Measurements from ENCODE around the gene ERI3. TPM values are rescaled to one million over a fixed set of nuclear protein-coding genes. Genes with fewer than 3 reads are reported as not detected.

ERI3 gene
- total and polyA plus RNA-seq, 10 of the 15 experiments (the other 5 are each of a cell fraction or from before 2014, with no cell fraction given): 20.6 to 90.4 (median 41.2) TPM

- H3K4me2 ChIP-seq (ENCODE audit: control insufficient read depth, insufficient read depth): no peak overlapping the region
- ChIA-PET CTCF (no interaction called here), RAD21 (ENCODE audit: unreplicated experiment) (interaction anchor here (1.5 kb wide), 1 partner anchor 75 kb away, joined by 3 read pairs; no protein-coding TSS in a partner anchor), POLR2A (no interaction called here), SMC1A (ENCODE audit: uncharacterized antibody, unreplicated experiment) (no interaction called here)
- H3K27ac ChIP-seq (ENCODE audit: control insufficient read depth, insufficient read depth): no peak overlapping the region
- peaks cover 0 to 3% of the 10 kb centered on the region in 2 experiments; a peak in 2 of 4 replicates for H3K36me3 ChIP-seq (ENCODE audit: control insufficient read depth in 2 of 2, insufficient read depth in 2 of 2, low read length in 1 of 2)
- in situ Hi-C loops (cut with MboI) (no loop called here), intact Hi-C loops (cut with micrococcal nuclease; ENCODE audit: unreplicated experiment) (no loop called here)
- H2AFZ ChIP-seq (ENCODE audit: control insufficient read depth, low read depth, low read length): no peak overlapping the region
- DNase-seq (ENCODE audit: low read depth, low spot score) (no peak), FAIRE-seq (no peak), ATAC-seq (no peak)
- H4K20me1 ChIP-seq (ENCODE audit: control insufficient read depth, insufficient read depth): no peaks in the 10 kb centered on the region
- 98% methylated on average over 9 of the region's 9 CpGs for WGBS (ENCODE audit: insufficient coverage, insufficient replicate concordance, low lambda C conversion rate, missing lambda C conversion rate)
- no peaks in the 10 kb centered on the region for H3K4me1 ChIP-seq (ENCODE audit: control insufficient read depth, insufficient read depth, low read length)
- H3K4me3 ChIP-seq: no peak overlapping the region
- no peaks in the 10 kb centered on the region for H3K27me3 ChIP-seq (replicated peaks in 1 of 2; ENCODE audit: control insufficient read depth in 2 of 2, insufficient read depth in 2 of 2, low read length in 1 of 2)
- no TSS peak for BruUV-seq (replicated peaks)
- no peak overlapping the region for H3K9ac ChIP-seq (ENCODE audit: control insufficient read depth, insufficient read depth, low read length)
- H3K9me3 ChIP-seq (replicated peaks; ENCODE audit: control insufficient read depth, insufficient read depth, low read length): no peaks in the 10 kb centered on the region
- TF ChIP-seq CHD4 (IDR thresholded peaks at IDR 0.05): no peak
- no peak for TF ChIP-seq BACH1 (IDR thresholded peaks at IDR 0.05; ENCODE audit: borderline replicate concordance)
- TF ChIP-seq BCL3 (IDR thresholded peaks at IDR 0.05; ENCODE audit: borderline replicate concordance, insufficient read depth, low read depth, low read length, poor library complexity, severe bottlenecking): peak; percentile 84
- no peak for TF ChIP-seq CBFB (IDR thresholded peaks at IDR 0.05; ENCODE audit: low read depth)
- TF ChIP-seq RAD51 (IDR thresholded peaks at IDR 0.05): no peak
- no peak for TF ChIP-seq HCFC1 (IDR thresholded peaks at IDR 0.05; ENCODE audit: low read length)
- no peak for TF ChIP-seq ZNF217 (IDR thresholded peaks at IDR 0.05)
- no peak for TF ChIP-seq HDAC6 (IDR thresholded peaks at IDR 0.05; ENCODE audit: unreplicated experiment)
- TF ChIP-seq ZNF384 (IDR thresholded peaks at IDR 0.05; ENCODE audit: borderline replicate concordance, low read depth, low read length): no peak
- H3K79me2 ChIP-seq (ENCODE audit: control insufficient read depth, insufficient read depth, low read length): no peaks in the 10 kb centered on the region
Measured at GRCh38 chr1:44240802-44241671, 114.0 kb downstream of the ERI3 start.

Data from GM12878 (cell line).